Naive thymus-derived CD4-positive, alpha-beta T cell (primary cell): ENCODE results near the gene KIAA0319L. TPM values are rescaled to one million over a fixed set of nuclear protein-coding genes. Genes with fewer than 3 reads are reported as not detected.
A peak's percentile ranks its signal among the peaks of the same experiment; 100 is the strongest.

Experiments used
- ATAC-seq: fragments of 150-1000 bp; cut with Tn5 transposase; 2 replicates; pipeline ENCODE4 v1.10.0; 2021; ENCODE audit warnings: mild to moderate bottlenecking, moderate library complexity
- CTCF ChIA-PET: fragments of 350-600 bp; sonication (Branson Sonifier 250); formaldehyde crosslinking; loops from one replicate; lab custom pipeline; 2021; ENCODE audit warnings: antibody characterized with exemption; lab: Charles Lee
- POLR2A ChIA-PET: fragments of 350-600 bp; sonication (Branson Sonifier 250); formaldehyde crosslinking; loops from one replicate; lab custom pipeline; 2021; ENCODE audit warnings: antibody characterized with exemption, inconsistent platforms; lab: Charles Lee
- DNase-seq, 9 donors: peaks; one replicate each; pipeline versions ENCODE4 v3.0.0 to v3.0.0-alpha.2; 2020 to 2022; ENCODE audit warnings: mixed read lengths in 1 of 9
- H3K27ac ChIP-seq: one replicate; pipeline ENCODE4 v1.7.0; 2013; ENCODE audit warnings: mild to moderate bottlenecking, low read depth, low read length, moderate library complexity
- H3K27me3 ChIP-seq, 2 donors: one replicate each; pipeline ENCODE4 v1.7.0; 2013; ENCODE audit warnings: low read length in 2 of 2, mild to moderate bottlenecking in 2 of 2, moderate library complexity in 2 of 2; ENCODE audit not compliant: control insufficient read depth in 2 of 2, insufficient read depth in 2 of 2
- H3K36me3 ChIP-seq, 3 experiments: 1 replicate in 2 of 3; 2 replicates in 1 of 3; pipeline ENCODE4 v1.7.0; 2013; ENCODE audit warnings: low read length in 3 of 3, mild to moderate bottlenecking in 3 of 3, moderate library complexity in 1 of 3; ENCODE audit not compliant: insufficient read depth in 3 of 3, control insufficient read depth in 2 of 3
- H3K4me1 ChIP-seq, 2 donors: one replicate each; pipeline ENCODE4 v1.7.0; 2013; ENCODE audit warnings: low read length in 2 of 2, mild to moderate bottlenecking in 2 of 2, moderate library complexity in 1 of 2; ENCODE audit not compliant: control insufficient read depth in 2 of 2, insufficient read depth in 2 of 2
- H3K4me3 ChIP-seq: 2 replicates; pipeline ENCODE4 v1.7.0; 2013; ENCODE audit warnings: mild to moderate bottlenecking, low read length
- H3K9me3 ChIP-seq, 3 experiments: 1 replicate in 2 of 3; 2 replicates in 1 of 3; pipeline ENCODE4 v1.7.0; 2013; ENCODE audit warnings: low read length in 3 of 3; ENCODE audit not compliant: control insufficient read depth in 2 of 3
- H3K27ac Mint-ChIP-seq, 9 donors: one replicate each; pipeline ENCODE4 v1.8.0; 2020 to 2022; ENCODE audit warnings: mixed read lengths in 9 of 9, mild to moderate bottlenecking in 8 of 9, moderate library complexity in 5 of 9, inconsistent platforms in 2 of 9
- H3K27me3 Mint-ChIP-seq, 5 donors: one replicate each; pipeline ENCODE4 v1.8.0; 2021 to 2022; ENCODE audit warnings: mixed read lengths in 5 of 5, mild to moderate bottlenecking in 1 of 5
- H3K36me3 Mint-ChIP-seq, 5 donors: one replicate each; pipeline ENCODE4 v1.8.0; 2020 to 2022; ENCODE audit warnings: mixed read lengths in 5 of 5, mild to moderate bottlenecking in 3 of 5, inconsistent platforms in 1 of 5
- H3K4me1 Mint-ChIP-seq, 7 donors: one replicate each; pipeline ENCODE4 v1.8.0; 2020 to 2022; ENCODE audit warnings: mixed read lengths in 7 of 7, mild to moderate bottlenecking in 3 of 7, inconsistent platforms in 1 of 7
- H3K4me3 Mint-ChIP-seq, 10 donors: one replicate each; pipeline ENCODE4 v1.8.0; 2020 to 2022; ENCODE audit warnings: mild to moderate bottlenecking in 10 of 10, mixed read lengths in 10 of 10, moderate library complexity in 6 of 10, inconsistent platforms in 2 of 10
- H3K9me3 Mint-ChIP-seq, 11 donors: one replicate each; pipeline ENCODE4 v1.8.0; 2020 to 2022; ENCODE audit warnings: mixed read lengths in 11 of 11, mild to moderate bottlenecking in 4 of 11, inconsistent platforms in 1 of 11, moderate library complexity in 1 of 11
- intact Hi-C, 2 donors: fragments of 100-400 bp; cut with micrococcal nuclease; formaldehyde crosslinking; loops; one replicate each; pipeline ENCODE4 v1.15.1; 2023
- polyA plus RNA-seq, 2 donors: library from polyadenylated mRNA; unstranded; fragments of 300-500 nt; fragmentation: Illumina TruSeq; gene quantifications; one replicate each; pipeline ENCODE4 v1.2.3, GENCODE V29; 2021
- total RNA-seq, 6 experiments: library from RNA in 5 of 6; stranded (reverse) in 5 of 6; gene quantifications; 1 replicate in 5 of 6; 2 replicates in 1 of 6; pipeline ENCODE4 v1.2.3 and lab custom pipeline; 2021 to 2026

KIAA0319L gene
- total and polyA plus RNA-seq, 7 experiments from 2014 or later, result 22.2 to 79.7 (median 63.5) TPM

GRCh38 chr1:35490250-35490649, 67.0 kb downstream of the KIAA0319L start:
- POLR2A ChIA-PET, result interaction anchor here (0.6 to 0.8 kb wide), 2 partner anchors 9 to 13 kb away, joined by 3 read pairs; no protein-coding TSS in a partner anchor
- H3K27me3 Mint-ChIP-seq, result no peaks in the 10 kb centered on the region
- intact Hi-C loops, result no loop called here
- H3K9me3 Mint-ChIP-seq, result peaks cover 0 to 37% (median 10%) of the 10 kb centered on the region in 11 donors
- Histone ChIP-seq H3K4me3 (no peak overlapping the region), H3K4me1 (peaks cover 0 to 11% of the 10 kb centered on the region in 2 donors), H3K9me3 (peaks cover 0 to 6% (median 0%) of the 10 kb centered on the region in 3 experiments), H3K27me3 (no peaks in the 10 kb centered on the region), H3K36me3 (no peaks in the 10 kb centered on the region), H3K27ac (no peak overlapping the region)
- peaks cover 10 to 68% (median 55%) of the 10 kb centered on the region in 5 donors for H3K36me3 Mint-ChIP-seq
- H3K4me3 Mint-ChIP-seq, result no peak overlapping the region
- no peak overlapping the region for H3K27ac Mint-ChIP-seq
- ATAC-seq, result no peak
- DNase-seq, result no peak
- CTCF ChIA-PET, result interaction anchor here (0.6 to 0.7 kb wide), 2 partner anchors 18 to 34 kb away, joined by 3 to 5 read pairs; no protein-coding TSS in a partner anchor
- H3K4me1 Mint-ChIP-seq, result peaks cover 11 to 19% (median 15%) of the 10 kb centered on the region in 7 donors

DNA sequence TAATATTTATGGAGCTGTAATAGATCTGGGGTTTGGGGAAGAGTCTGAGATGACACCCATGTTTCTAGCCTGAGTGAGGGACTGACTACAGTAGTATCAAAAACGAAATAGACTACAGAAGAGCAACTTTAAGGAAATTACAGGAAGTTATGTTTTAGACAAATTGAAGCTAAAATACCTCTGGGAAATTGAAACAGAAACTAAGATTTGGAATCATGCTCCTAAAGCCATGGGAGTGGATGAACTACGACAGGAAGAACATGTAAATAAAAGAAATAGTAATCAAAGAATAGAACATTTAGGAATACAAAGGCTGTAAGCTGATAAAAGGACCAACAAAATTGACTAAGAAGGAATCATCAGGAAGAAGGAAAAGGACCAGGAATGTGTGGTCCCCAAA, 68.9 kb downstream of the KIAA0319L start:
- DNase-seq, result no peak
- H3K4me3 Mint-ChIP-seq, result peak overlapping the region in 8 of 10 donors; percentile 4 to 56 (median 43)
- POLR2A ChIA-PET, result interaction anchor here (0.8 kb wide), 1 partner anchor 36 kb away, joined by 3 read pairs; no protein-coding TSS in a partner anchor

GRCh38 chr1:35486858-35487408, 70.3 kb downstream of the KIAA0319L start:
- H3K36me3 Mint-ChIP-seq, result peaks cover 10 to 54% (median 48%) of the 10 kb centered on the region in 5 donors

More for the DNA sequence above, 68.9 kb downstream of the KIAA0319L start:
- ATAC-seq, result no peak
- Histone ChIP-seq H3K4me1 (peaks cover 0 to 11% of the 10 kb centered on the region in 2 donors), H3K27me3 (no peaks in the 10 kb centered on the region), H3K36me3 (no peaks in the 10 kb centered on the region), H3K27ac (no peak overlapping the region), H3K4me3 (no peak overlapping the region), H3K9me3 (peaks cover 0 to 6% (median 0%) of the 10 kb centered on the region in 3 experiments)
- Mint-ChIP-seq H3K27ac (peak overlapping the region in 6 of 9 donors; percentile 0 to 74 (median 52)), H3K9me3 (peaks cover 0 to 38% (median 10%) of the 10 kb centered on the region in 11 donors), H3K36me3 (peaks cover 10 to 57% (median 47%) of the 10 kb centered on the region in 5 donors), H3K4me1 (peaks cover 13 to 23% (median 15%) of the 10 kb centered on the region in 7 donors), H3K27me3 (no peaks in the 10 kb centered on the region)
- CTCF ChIA-PET, result no interaction called here
- intact Hi-C loops, result no loop called here

DNA sequence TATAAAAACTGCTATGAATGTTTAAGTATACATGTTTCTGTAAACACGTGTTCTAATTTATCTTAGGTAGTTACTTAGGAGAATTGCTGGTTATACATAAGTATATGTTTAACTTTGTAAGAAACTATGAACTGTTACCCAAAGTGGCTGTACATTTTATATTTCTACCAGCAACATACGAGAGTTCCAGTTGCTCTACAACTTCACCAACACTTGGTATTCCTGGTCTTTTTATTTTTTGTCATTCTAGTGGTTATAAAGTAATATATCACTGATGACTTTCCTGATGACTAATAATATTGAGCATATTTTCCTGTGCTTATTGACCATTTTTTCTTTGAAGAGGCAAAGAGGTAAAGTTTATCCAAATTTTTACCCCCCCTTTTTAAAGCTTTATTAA, 76.0 kb downstream of the KIAA0319L start:
- Histone ChIP-seq H3K27me3 (no peaks in the 10 kb centered on the region), H3K27ac (no peak overlapping the region), H3K4me1 (no peaks in the 10 kb centered on the region), H3K9me3 (no peaks in the 10 kb centered on the region), H3K4me3 (no peak overlapping the region), H3K36me3 (peaks cover 0 to 12% (median 0%) of the 10 kb centered on the region in 3 experiments)
- Mint-ChIP-seq H3K36me3 (peaks cover 10 to 33% (median 23%) of the 10 kb centered on the region in 5 donors), H3K27me3 (no peaks in the 10 kb centered on the region), H3K27ac (no peak overlapping the region), H3K9me3 (peaks cover 0 to 9% (median 0%) of the 10 kb centered on the region in 11 donors), H3K4me3 (no peak overlapping the region), H3K4me1 (peaks cover 0 to 10% (median 0%) of the 10 kb centered on the region in 7 donors)
- ATAC-seq (no peak), DNase-seq (no peak)
- CTCF ChIA-PET, result no interaction called here
- intact Hi-C loops, result no loop called here
- POLR2A ChIA-PET, result no interaction called here

More at GRCh38 chr1:35486858-35487408, 70.3 kb downstream of the KIAA0319L start:
- no peaks in the 10 kb centered on the region for H3K36me3 ChIP-seq
- DNase-seq (no peak), ATAC-seq (no peak)
- Mint-ChIP-seq H3K27ac (no peak overlapping the region), H3K4me3 (no peak overlapping the region), H3K4me1 (peaks cover 13 to 23% (median 15%) of the 10 kb centered on the region in 7 donors), H3K9me3 (peaks cover 0 to 42% (median 10%) of the 10 kb centered on the region in 11 donors), H3K27me3 (no peaks in the 10 kb centered on the region)
- H3K4me1 ChIP-seq, result peaks cover 0 to 11% of the 10 kb centered on the region in 2 donors
- no peak overlapping the region for H3K27ac ChIP-seq
- H3K27me3 ChIP-seq, result no peaks in the 10 kb centered on the region
- CTCF ChIA-PET, result interaction anchor here (1.1 kb wide), 1 partner anchor 20 kb away, joined by 5 read pairs; no protein-coding TSS in a partner anchor
- peaks cover 0 to 6% (median 0%) of the 10 kb centered on the region in 3 experiments for H3K9me3 ChIP-seq
- POLR2A ChIA-PET, result no interaction called here
- no peak overlapping the region for H3K4me3 ChIP-seq
- intact Hi-C loops, result no loop called here

GRCh38 chr1:35477870-35478269, 79.3 kb downstream of the KIAA0319L start:
- Histone ChIP-seq H3K36me3 (peaks cover 0 to 32% (median 0%) of the 10 kb centered on the region in 3 experiments), H3K4me3 (no peak overlapping the region), H3K9me3 (no peaks in the 10 kb centered on the region), H3K27me3 (no peaks in the 10 kb centered on the region), H3K27ac (no peak overlapping the region), H3K4me1 (no peaks in the 10 kb centered on the region)
- H3K9me3 Mint-ChIP-seq, result peaks cover 0 to 4% (median 0%) of the 10 kb centered on the region in 11 donors
- no peak overlapping the region for H3K4me3 Mint-ChIP-seq
- H3K27ac Mint-ChIP-seq, result peak overlapping the region in 1 of 9 donors; percentile 6
- ChIA-PET CTCF (no interaction called here), POLR2A (no interaction called here)
- intact Hi-C loops, result no loop called here
- peaks cover 19 to 46% (median 35%) of the 10 kb centered on the region in 5 donors for H3K36me3 Mint-ChIP-seq
- DNase-seq (no peak), ATAC-seq (no peak)
- H3K27me3 Mint-ChIP-seq, result no peaks in the 10 kb centered on the region
- H3K4me1 Mint-ChIP-seq, result peaks cover 0 to 12% (median 0%) of the 10 kb centered on the region in 7 donors

DNA sequence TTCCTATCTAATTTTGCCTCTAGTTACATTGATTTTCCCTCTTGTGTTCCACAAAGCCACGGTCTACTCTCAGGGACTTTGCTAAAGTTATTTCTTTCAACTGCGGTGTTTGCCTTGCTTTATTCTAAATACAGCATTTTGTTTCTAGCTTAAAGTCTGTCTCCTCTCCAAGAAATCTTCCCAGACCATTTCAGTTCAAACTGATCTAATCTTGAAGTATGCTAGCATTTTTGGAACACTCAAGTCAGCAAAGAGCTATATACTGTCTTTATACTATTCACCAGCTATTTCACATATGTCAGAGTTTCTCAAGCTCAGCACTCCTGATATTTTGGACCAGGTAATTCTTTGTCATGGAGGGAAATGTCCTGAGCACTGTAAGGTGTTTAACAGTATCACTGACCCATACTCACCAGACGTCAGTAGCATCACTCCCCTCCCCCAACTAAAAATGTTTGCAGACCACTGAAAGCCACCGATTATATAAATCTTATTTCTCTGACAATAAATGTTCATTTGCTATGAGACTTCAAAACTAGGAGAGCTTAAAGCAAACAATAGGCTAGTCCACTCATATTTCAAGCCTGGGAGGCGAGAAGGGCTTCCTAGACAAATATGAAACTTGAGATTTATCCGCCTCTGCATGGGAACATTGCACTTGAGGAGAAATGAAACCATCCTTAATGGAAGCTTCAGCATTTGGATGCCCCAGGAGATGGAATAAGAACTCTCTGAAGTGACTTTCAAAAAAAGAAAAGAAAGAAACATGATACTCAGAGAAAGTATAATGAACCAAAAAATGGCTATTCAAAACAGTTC, 81.1 kb downstream of the KIAA0319L start:
- no peak overlapping the region for H3K4me3 Mint-ChIP-seq
- peaks cover 0 to 4% (median 0%) of the 10 kb centered on the region in 11 donors for H3K9me3 Mint-ChIP-seq
- H3K4me3 ChIP-seq, result no peak overlapping the region
- ChIA-PET POLR2A (interaction anchor here (0.8 kb wide), 1 partner anchor 9 kb away, joined by 3 read pairs; no protein-coding TSS in a partner anchor), CTCF (no interaction called here)
- peaks cover 0 to 12% (median 0%) of the 10 kb centered on the region in 7 donors for H3K4me1 Mint-ChIP-seq
- no peak overlapping the region for H3K27ac ChIP-seq
- no peaks in the 10 kb centered on the region for H3K9me3 ChIP-seq
- DNase-seq, result no peak
- no peaks in the 10 kb centered on the region for H3K4me1 ChIP-seq
- intact Hi-C loops, result no loop called here
- peaks cover 21 to 52% (median 37%) of the 10 kb centered on the region in 5 donors for H3K36me3 Mint-ChIP-seq
- H3K27me3 ChIP-seq, result no peaks in the 10 kb centered on the region
- peak overlapping the region in 1 of 9 donors; percentile 20 for H3K27ac Mint-ChIP-seq
- no peak for ATAC-seq
- H3K27me3 Mint-ChIP-seq, result no peaks in the 10 kb centered on the region
- H3K36me3 ChIP-seq, result peaks cover 0 to 45% (median 0%) of the 10 kb centered on the region in 3 experiments
